BLaER1 treated with 17β-estradiol and CSF1 and Interleukin-3, amounts not matched to agents 10 nM and 100 nM (cell line): Measurements from ENCODE around the gene PRKCD.

ENCODE experiments used
- H3K27ac ChIP-seq, 11 experiments: shearing (Covaris generic); formaldehyde crosslinking; 2 replicates each; pipeline ENCODE4 v1.8.1; 2022
- H3K27me3 ChIP-seq, 11 experiments: shearing (Covaris generic); formaldehyde crosslinking; 2 replicates each; pipeline ENCODE4 v1.8.1; 2022
- H3K36me3 ChIP-seq, 11 experiments: shearing (Covaris generic); formaldehyde crosslinking; 2 replicates each; pipeline ENCODE4 v1.8.1; 2022
- H3K4me1 ChIP-seq, 10 experiments: shearing (Covaris generic); formaldehyde crosslinking; 2 replicates each; pipeline ENCODE4 v1.8.1; 2022
- H3K4me2 ChIP-seq, 11 experiments: shearing (Covaris generic); formaldehyde crosslinking; 2 replicates each; pipeline ENCODE4 v1.8.1; 2022
- H3K4me3 ChIP-seq, 10 experiments: shearing (Covaris generic); formaldehyde crosslinking; 2 replicates each; pipeline ENCODE4 v1.8.1; 2022
- H3K9ac ChIP-seq, 11 experiments: shearing (Covaris generic); formaldehyde crosslinking; 2 replicates each; pipeline ENCODE4 v1.8.1; 2022
- H3K9me3 ChIP-seq, 11 experiments: shearing (Covaris generic); formaldehyde crosslinking; replicated peaks in 1 of 11; 2 replicates each; pipeline ENCODE4 v1.8.1; 2022
- H4K20me1 ChIP-seq, 11 experiments: shearing (Covaris generic); formaldehyde crosslinking; 2 replicates each; pipeline ENCODE4 v1.8.1; 2022
- Cebpa-rat ChIP-seq, 11 experiments: shearing (Covaris generic); IDR thresholded peaks; 2 replicates each; pipeline ENCODE4 v1.8.1; 2022

PRKCD gene

GRCh38 chr3:53231532-53232511 lies 70.8 kb downstream of the PRKCD start:
- Histone ChIP-seq H3K27me3 (no peaks in the 10 kb centered on the region), H3K9ac (peak overlapping the region in 1 of 11 experiments; percentile 43; a peak in 1 of 22 replicates), H3K4me1 (peaks cover 0 to 26% (median 14%) of the 10 kb centered on the region in 10 experiments; a peak in 16 of 20 replicates), H4K20me1 (peaks cover 28 to 99% (median 93%) of the 10 kb centered on the region in 11 experiments; a peak in 21 of 22 replicates), H3K27ac (peak overlapping the region in 4 of 11 experiments; percentile 2 to 38 (median 22); a peak in 3 of 22 replicates), H3K36me3 (peaks cover 98 to 100% (median 99%) of the 10 kb centered on the region in 11 experiments), H3K9me3 (no peaks in the 10 kb centered on the region), H3K4me2 (no peak overlapping the region), H3K4me3 (no peak overlapping the region)
- no peak for TF ChIP-seq Cebpa-rat (IDR thresholded peaks at IDR 0.05)

GRCh38 chr3:53232641-53233377 lies 71.8 kb downstream of the PRKCD start:
- Histone ChIP-seq H3K4me3 (no peak overlapping the region), H3K27me3 (no peaks in the 10 kb centered on the region), H4K20me1 (peaks cover 28 to 99% (median 90%) of the 10 kb centered on the region in 11 experiments; a peak in 21 of 22 replicates), H3K4me1 (peaks cover 0 to 36% (median 19%) of the 10 kb centered on the region in 10 experiments; a peak in 16 of 20 replicates), H3K27ac (peak overlapping the region in 5 of 11 experiments; percentile 2 to 38 (median 19); a peak in 4 of 22 replicates), H3K9me3 (no peaks in the 10 kb centered on the region), H3K4me2 (no peak overlapping the region), H3K9ac (peak overlapping the region in 1 of 11 experiments; percentile 43; a peak in 3 of 22 replicates), H3K36me3 (peaks cover 96 to 100% (median 98%) of the 10 kb centered on the region in 11 experiments)
- TF ChIP-seq Cebpa-rat (IDR thresholded peaks at IDR 0.05) = no peak

- Histone ChIP-seq H3K9ac (0 out of 22 replicates have a peak overlapping the region, but pooled peaks of 2 of the 11 experiments have one; percentile 12 to 26), H3K27me3 (no peaks in the 10 kb centered on the region), H3K27ac (peak overlapping the region in 4 of 11 experiments; percentile 6 to 38 (median 14); a peak in 3 of 22 replicates), H3K4me1 (peaks cover 0 to 49% (median 25%) of the 10 kb centered on the region in 10 experiments; a peak in 16 of 20 replicates), H3K4me2 (no peak overlapping the region), H4K20me1 (peaks cover 39 to 99% (median 92%) of the 10 kb centered on the region in 11 experiments; a peak in 21 of 22 replicates), H3K9me3 (no peaks in the 10 kb centered on the region), H3K4me3 (no peak overlapping the region), H3K36me3 (peaks cover 96 to 100% (median 98%) of the 10 kb centered on the region in 11 experiments)
- no peak for TF ChIP-seq Cebpa-rat (IDR thresholded peaks at IDR 0.05)
These were observed 73.3 kb downstream of the PRKCD start for GRCh38 chr3:53234130-53234840.

GRCh38 chr3:53234841-53235232 lies 73.8 kb downstream of the PRKCD start:
- Histone ChIP-seq H3K27ac (peak overlapping the region in 3 of 11 experiments; percentile 7 to 38 (median 20); a peak in 2 of 22 replicates), H3K9me3 (no peaks in the 10 kb centered on the region), H3K4me1 (peaks cover 0 to 55% (median 25%) of the 10 kb centered on the region in 10 experiments; a peak in 16 of 20 replicates), H3K27me3 (no peaks in the 10 kb centered on the region), H3K9ac (no peak overlapping the region), H3K4me2 (no peak overlapping the region), H3K4me3 (no peak overlapping the region), H4K20me1 (peaks cover 43 to 99% (median 92%) of the 10 kb centered on the region in 11 experiments; a peak in 21 of 22 replicates), H3K36me3 (peaks cover 96 to 100% (median 98%) of the 10 kb centered on the region in 11 experiments)
- no peak for TF ChIP-seq Cebpa-rat (IDR thresholded peaks at IDR 0.05)

GRCh38 chr3:53235545-53235944 lies 74.5 kb downstream of the PRKCD start:
- no peaks in the 10 kb centered on the region for H3K9me3 ChIP-seq
- H3K27me3 ChIP-seq = no peaks in the 10 kb centered on the region
- H3K36me3 ChIP-seq = peaks cover 96 to 100% (median 98%) of the 10 kb centered on the region in 11 experiments
- peaks cover 0 to 62% (median 25%) of the 10 kb centered on the region in 10 experiments; a peak in 16 of 20 replicates for H3K4me1 ChIP-seq
- no peak overlapping the region for H3K4me3 ChIP-seq
- peak overlapping the region in 2 of 11 experiments; percentile 78 to 79; a peak in 4 of 22 replicates for H3K4me2 ChIP-seq
- peak overlapping the region in 9 of 11 experiments; percentile 53 to 82 (median 73); a peak in 18 of 22 replicates for H3K27ac ChIP-seq
- no peak for TF ChIP-seq Cebpa-rat (IDR thresholded peaks at IDR 0.05)
- peaks cover 50 to 99% (median 92%) of the 10 kb centered on the region in 11 experiments; a peak in 21 of 22 replicates for H4K20me1 ChIP-seq
- peak overlapping the region in 5 of 11 experiments; percentile 48 to 66 (median 57); a peak in 8 of 22 replicates for H3K9ac ChIP-seq

GRCh38 chr3:53236112-53236841 lies 75.3 kb downstream of the PRKCD start:
- Histone ChIP-seq H3K27ac (peak overlapping the region; percentile 47 to 82 (median 70); a peak in 20 of 22 replicates), H3K9ac (peak overlapping the region; percentile 34 to 66 (median 55); a peak in 20 of 22 replicates), H3K4me3 (no peak overlapping the region), H3K4me2 (peak overlapping the region in 9 of 11 experiments; percentile 8 to 82 (median 73); a peak in 14 of 22 replicates), H3K4me1 (peaks cover 0 to 69% (median 25%) of the 10 kb centered on the region in 10 experiments; a peak in 16 of 20 replicates), H3K9me3 (no peaks in the 10 kb centered on the region), H4K20me1 (peaks cover 57 to 99% (median 92%) of the 10 kb centered on the region in 11 experiments), H3K36me3 (peaks cover 96 to 100% (median 98%) of the 10 kb centered on the region in 11 experiments), H3K27me3 (no peaks in the 10 kb centered on the region)
- TF ChIP-seq Cebpa-rat (IDR thresholded peaks at IDR 0.05) = no peak
